HepG2 (cell line): ENCODE results near the gene NPC1. TPM values are rescaled to one million over a fixed set of nuclear protein-coding genes. Genes with fewer than 3 reads are reported as not detected.

Experiments
- CREM ChIP-seq, 2 experiments: sonication (generic) in 1 of 2; formaldehyde crosslinking in 1 of 2; IDR thresholded peaks; 2 replicates each; pipeline versions ENCODE4 v1.4.0 to v1.6.1; 2016 to 2020; ENCODE audit warnings: antibody characterized with exemption in 1 of 2, mild to moderate bottlenecking in 1 of 2, missing genetic modification reagents in 1 of 2
- ELF4 ChIP-seq: sonication (generic); formaldehyde crosslinking; IDR thresholded peaks from 2 replicates; pipeline ENCODE4 v1.5.0; 2020; ENCODE audit warnings: missing genetic modification reagents, mild to moderate bottlenecking, moderate library complexity, borderline replicate concordance
- HNRNPLL ChIP-seq: fragments of 200-400 bp; formaldehyde crosslinking; IDR thresholded peaks from 2 replicates; pipeline ENCODE4 v1.6.1; 2017; ENCODE audit warnings: mild to moderate bottlenecking, low read depth, low read length; ENCODE audit not compliant: poor library complexity, severe bottlenecking
- MAZ ChIP-seq, 2 experiments: sonication (generic) in 1 of 2; formaldehyde crosslinking in 1 of 2; IDR thresholded peaks; 2 replicates each; pipeline versions ENCODE4 v1.5.0 to v1.6.1; 2012 to 2020; ENCODE audit warnings: low read depth in 2 of 2, mild to moderate bottlenecking in 2 of 2, borderline replicate concordance in 1 of 2, improper control_type of control experiment in 1 of 2, low read length in 1 of 2, missing genetic modification reagents in 1 of 2, moderate library complexity in 1 of 2
- MYPOP ChIP-seq: sonication (generic); formaldehyde crosslinking; IDR thresholded peaks from 2 replicates; pipeline ENCODE4 v1.8.1; 2023; ENCODE audit warnings: mild to moderate bottlenecking, moderate library complexity, missing genetic modification reagents
- RXRB ChIP-seq: IDR thresholded peaks from 2 replicates; pipeline ENCODE4 v1.6.1; 2016; ENCODE audit warnings: borderline replicate concordance, missing genetic modification reagents, missing compliant biosample characterization
- SMAD9 ChIP-seq: sonication (generic); formaldehyde crosslinking; IDR thresholded peaks from 2 replicates; pipeline ENCODE4 v1.5.1; 2020; ENCODE audit warnings: mild to moderate bottlenecking, missing genetic modification reagents
- SUZ12 ChIP-seq: fragments of 150-350 bp; IDR thresholded peaks from 2 replicates; pipeline ENCODE4 v1.6.1; 2014; ENCODE audit warnings: low read depth, low read length
- ZNF142 ChIP-seq: sonication (generic); formaldehyde crosslinking; IDR thresholded peaks from 2 replicates; pipeline ENCODE4 v1.4.0; 2020; ENCODE audit warnings: missing genetic modification reagents
- ZNF552 ChIP-seq: sonication (generic); formaldehyde crosslinking; IDR thresholded peaks from 2 replicates; pipeline ENCODE4 v1.9.0; 2022; ENCODE audit warnings: missing genetic modification reagents, mild to moderate bottlenecking, borderline replicate concordance
- ZNF562 ChIP-seq: sonication (generic); formaldehyde crosslinking; IDR thresholded peaks from 2 replicates; pipeline ENCODE4 v1.8.0; 2022; ENCODE audit warnings: missing genetic modification reagents, borderline replicate concordance
- ZNF577 ChIP-seq: sonication (generic); formaldehyde crosslinking; IDR thresholded peaks from 2 replicates; pipeline ENCODE4 v1.4.0; 2020; ENCODE audit warnings: mild to moderate bottlenecking, low read depth, missing genetic modification reagents, borderline replicate concordance
- ZNF780A ChIP-seq: sonication (generic); formaldehyde crosslinking; IDR thresholded peaks from 2 replicates; pipeline ENCODE4 v1.8.0; 2022; ENCODE audit warnings: mild to moderate bottlenecking, missing genetic modification reagents, moderate library complexity
- ZNF792 ChIP-seq: IDR thresholded peaks from 2 replicates; pipeline ENCODE4 v1.6.1; 2016
- polyA plus RNA-seq, 8 experiments: library from polyadenylated mRNA; depleted of rRNA in 3 of 8; stranded (reverse) in 7 of 8; unstranded in 1 of 8; fragments of >200 nt; fragmentation: Illumina TruSeq in 4 of 8; extraction: Trizol in 4 of 8; gene quantifications; 2 replicates each; pipeline versions ENCODE4 v1.2.1 to v1.2.3, GENCODE V29; 2011 to 2016; ENCODE audit warnings: low read depth in 4 of 8, missing spikeins in 1 of 8, mixed read lengths in 1 of 8; ENCODE audit not compliant: insufficient read depth in 1 of 8
- total RNA-seq, 5 experiments: library from RNA; depleted of rRNA; stranded (reverse); fragments of >200 nt; fragmentation: Illumina TruSeq; extraction: Trizol; gene quantifications; 2 replicates each; pipeline ENCODE4 v1.2.3, GENCODE V29; 2016; ENCODE audit warnings: low read depth in 1 of 5
- TF ChIP-seq, protein P1 (sequence below): sonication (generic); formaldehyde crosslinking; IDR thresholded peaks from 2 replicates; pipeline ENCODE4 v1.4.0; 2020; ENCODE audit warnings: missing genetic modification reagents
- TF ChIP-seq, protein P2 (sequence below): sonication (generic); formaldehyde crosslinking; conservative IDR thresholded peaks from 2 replicates; pipeline ENCODE4 v1.4.0; 2020; ENCODE audit warnings: missing genetic modification reagents

NPC1 gene
- total and polyA plus RNA-seq, 2 of the 13 experiments (the other 11 are each of a cell fraction or from before 2014, with no cell fraction given): 46.5 to 114 TPM

- TF ChIP-seq ELF4 (CRISPR knock-in tag) (peak; percentile 78; the same call in 1 of the 2 replicates), MYPOP (CRISPR knock-in tag) (peak; percentile 77), RXRB (CRISPR knock-in tag) (no peak), SUZ12 (no peak), SMAD9 (no peak), ZNF142 (CRISPR knock-in tag) (no peak), ZNF577 (no peak), ZNF792 (CRISPR knock-in tag) (no peak), HNRNPLL (peak; percentile 64), ZNF552 (CRISPR knock-in tag) (0 out of 2 replicates have a peak, but pooled peaks have one; percentile 23), ZNF780A (CRISPR knock-in tag) (no peak), ZNF562 (CRISPR knock-in tag) (no peak), CREM (IDR thresholded peaks at IDR 0.05) (no peak), CREM (CRISPR knock-in tag; IDR thresholded peaks at IDR 0.05) (no peak), MAZ (IDR thresholded peaks at IDR 0.05; ENCODE audit: borderline replicate concordance, low read depth, low read length) (peak; percentile 57; the same call in 1 of the 2 replicates), MAZ (CRISPR knock-in tag; IDR thresholded peaks at IDR 0.05; ENCODE audit: low read depth) (no peak)
- TF ChIP-seq, protein P1, sequence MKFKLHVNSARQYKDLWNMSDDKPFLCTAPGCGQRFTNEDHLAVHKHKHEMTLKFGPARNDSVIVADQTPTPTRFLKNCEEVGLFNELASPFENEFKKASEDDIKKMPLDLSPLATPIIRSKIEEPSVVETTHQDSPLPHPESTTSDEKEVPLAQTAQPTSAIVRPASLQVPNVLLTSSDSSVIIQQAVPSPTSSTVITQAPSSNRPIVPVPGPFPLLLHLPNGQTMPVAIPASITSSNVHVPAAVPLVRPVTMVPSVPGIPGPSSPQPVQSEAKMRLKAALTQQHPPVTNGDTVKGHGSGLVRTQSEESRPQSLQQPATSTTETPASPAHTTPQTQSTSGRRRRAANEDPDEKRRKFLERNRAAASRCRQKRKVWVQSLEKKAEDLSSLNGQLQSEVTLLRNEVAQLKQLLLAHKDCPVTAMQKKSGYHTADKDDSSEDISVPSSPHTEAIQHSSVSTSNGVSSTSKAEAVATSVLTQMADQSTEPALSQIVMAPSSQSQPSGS: no peak
- TF ChIP-seq, protein P2, sequence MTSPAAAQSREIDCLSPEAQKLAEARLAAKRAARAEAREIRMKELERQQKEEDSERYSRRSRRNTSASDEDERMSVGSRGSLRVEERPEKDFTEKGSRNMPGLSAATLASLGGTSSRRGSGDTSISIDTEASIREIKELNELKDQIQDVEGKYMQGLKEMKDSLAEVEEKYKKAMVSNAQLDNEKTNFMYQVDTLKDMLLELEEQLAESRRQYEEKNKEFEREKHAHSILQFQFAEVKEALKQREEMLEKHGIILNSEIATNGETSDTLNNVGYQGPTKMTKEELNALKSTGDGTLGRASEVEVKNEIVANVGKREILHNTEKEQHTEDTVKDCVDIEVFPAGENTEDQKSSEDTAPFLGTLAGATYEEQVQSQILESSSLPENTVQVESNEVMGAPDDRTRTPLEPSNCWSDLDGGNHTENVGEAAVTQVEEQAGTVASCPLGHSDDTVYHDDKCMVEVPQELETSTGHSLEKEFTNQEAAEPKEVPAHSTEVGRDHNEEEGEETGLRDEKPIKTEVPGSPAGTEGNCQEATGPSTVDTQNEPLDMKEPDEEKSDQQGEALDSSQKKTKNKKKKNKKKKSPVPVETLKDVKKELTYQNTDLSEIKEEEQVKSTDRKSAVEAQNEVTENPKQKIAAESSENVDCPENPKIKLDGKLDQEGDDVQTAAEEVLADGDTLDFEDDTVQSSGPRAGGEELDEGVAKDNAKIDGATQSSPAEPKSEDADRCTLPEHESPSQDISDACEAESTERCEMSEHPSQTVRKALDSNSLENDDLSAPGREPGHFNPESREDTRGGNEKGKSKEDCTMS: no peak
Measured at GRCh38 chr18:23503038-23503962, 83.0 kb downstream of the NPC1 start, which contains the start of gene RMC1 (continued).
